A673 (cell line): ENCODE measurements around the gene XPO6.
A peak's percentile ranks its signal among the peaks of the same experiment; 100 is the strongest.

Experiments
- CTCF ChIP-seq: fragments of 300-800, 200-600 bp; sonication (generic); conservative IDR thresholded peaks from 2 replicates; pipeline ENCODE4 v1.5.1; 2017; ENCODE audit warnings: low read depth, mild to moderate bottlenecking, antibody characterized with exemption, low read length, moderate library complexity, mixed read lengths
- EZH2 ChIP-seq: fragments of 200-600 bp; sonication (generic); IDR thresholded peaks from 2 replicates; pipeline ENCODE4 v1.6.1; 2017; ENCODE audit warnings: borderline replicate concordance, low read depth, mild to moderate bottlenecking, mixed read lengths, antibody characterized with exemption, low read length; ENCODE audit not compliant: poor library complexity, severe bottlenecking

GRCh38 chr16:28136751-28137434 lies 74.9 kb downstream of the XPO6 start:
- TF ChIP-seq CTCF = peak; percentile 24; the same call in 1 of the 2 replicates
- TF ChIP-seq EZH2 = no peak
